Measurements from ENCODE around the gene MRPL36. TPM values are rescaled to one million over a fixed set of nuclear protein-coding genes. Genes with fewer than 3 reads are reported as not detected.

Gene MRPL36
- total and polyA plus RNA-seq, 2 of the 4 experiments (the other 2 are of a cell fraction), result 85.9 to 103 TPM

- DNase-seq (no peak), ATAC-seq (ENCODE audit: low read depth) (peak; percentile 25; the same call in 1 of the 2 replicates)
- Histone ChIP-seq H2BK120ac (ENCODE audit: low read depth, low read length) (no peak overlapping the region), H3K4me2 (ENCODE audit: low read depth, low read length) (no peak overlapping the region), H2BK20ac (ENCODE audit: low read depth, low read length) (no peak overlapping the region), H2AFZ (replicated peaks; ENCODE audit: low read length, poor library complexity) (peak overlapping the region; percentile 1), H3K4me1 (ENCODE audit: control insufficient read depth, insufficient read depth, low read length) (peaks cover 3% of the 10 kb centered on the region; the same call in 1 of the 2 replicates), H3K27ac (ENCODE audit: insufficient read depth, low read length) (no peak overlapping the region), H3K14ac (replicated peaks; ENCODE audit: low read depth, low read length) (no peak overlapping the region), H3K79me1 (ENCODE audit: low read depth in 1 of 2, low read length in 2 of 2) (no peaks in the 10 kb centered on the region), H4K20me1 (ENCODE audit: insufficient read depth, low read length) (no peaks in the 10 kb centered on the region), H3K36me3 (ENCODE audit: control insufficient read depth, insufficient read depth, low read length) (no peaks in the 10 kb centered on the region), H3K27me3 (ENCODE audit: control insufficient read depth, insufficient read depth, low read length) (peaks cover 7% of the 10 kb centered on the region), H4K91ac (ENCODE audit: insufficient read depth, low read depth, low read length) (no peak overlapping the region), H3K4me3 (ENCODE audit: insufficient read depth, low read depth, low read length) (no peak overlapping the region), H4K5ac (ENCODE audit: low read depth, low read length) (no peak overlapping the region), H3K9me3 (ENCODE audit: control insufficient read depth, insufficient read depth, low read length) (no peaks in the 10 kb centered on the region), H2BK15ac (ENCODE audit: low read depth, low read length) (no peak overlapping the region), H3K56ac (ENCODE audit: extremely low read depth, insufficient read depth, low read length) (no peak overlapping the region), H3K9me1 (ENCODE audit: insufficient read depth, low read length) (no peaks in the 10 kb centered on the region), H2AK5ac (ENCODE audit: low read depth, low read length) (no peak overlapping the region), H2BK5ac (ENCODE audit: low read depth, low read length, poor library complexity, severe bottlenecking) (no peak overlapping the region), H3K18ac (ENCODE audit: low read depth, low read length) (no peak overlapping the region), H3K9ac (ENCODE audit: low read depth, low read length) (no peak overlapping the region), H3K4ac (ENCODE audit: low read depth, low read length) (no peak overlapping the region), H4K8ac (ENCODE audit: low read depth in 2 of 2, low read length in 2 of 2) (no peak overlapping the region), H3K23ac (ENCODE audit: low read depth, low read length) (no peak overlapping the region), H2AK9ac (replicated peaks; ENCODE audit: low read depth, low read length, poor library complexity) (no peak overlapping the region)
- dilution Hi-C loops (cut with HindIII; ENCODE audit: low sequenced_read_pairs, unreplicated experiment) (no loop called here), in situ Hi-C loops (cut with MboI; ENCODE audit: low sequenced_read_pairs) (no loop called here), intact Hi-C loops (cut with micrococcal nuclease) (loop anchor here (2.0 kb wide), 1 partner anchor 27 kb away; the partner anchor contains the start of gene MRPL36)
- 62% methylated on average over 13 of the region's 20 CpGs; no CpG with 5 or more reads in 1 of the 2 experiments for WGBS, 2 experiments (ENCODE audit: extremely low coverage in 2 of 2, insufficient read length in 1 of 2)
- POLR2A ChIA-PET (ENCODE audit: unreplicated experiment), result interaction anchor here (0.7 kb wide), 1 partner anchor 32 kb away, joined by 3 read pairs; no protein-coding TSS in a partner anchor
- no TSS peak for BruUV-seq (replicated peaks)
- CTCF ChIA-PET, result interaction anchor here (0.7 to 1.2 kb wide), 3 partner anchors 8 to 18 kb away, joined by 3 to 5 read pairs (median 3); no protein-coding TSS in a partner anchor
- TF ChIP-seq CHD1 (IDR thresholded peaks at IDR 0.05; ENCODE audit: low read depth, low read length), result no peak
- TF ChIP-seq MXI1 (IDR thresholded peaks at IDR 0.05; ENCODE audit: borderline replicate concordance, low read depth, low read length), result no peak
- TF ChIP-seq MAZ (IDR thresholded peaks at IDR 0.05; ENCODE audit: borderline replicate concordance, low read depth, low read length), result no peak
- TF ChIP-seq SMC3 (IDR thresholded peaks at IDR 0.05; ENCODE audit: low read depth, low read length), result no peak
- TF ChIP-seq POLR2A (IDR thresholded peaks at IDR 0.05; ENCODE audit: low read depth, low read length), result no peak
- no peak for TF ChIP-seq NFE2L2 (IDR thresholded peaks at IDR 0.05; ENCODE audit: low read depth, low read length)
- TF ChIP-seq RCOR1 (IDR thresholded peaks at IDR 0.05; ENCODE audit: insufficient replicate concordance, low read length), result no peak
- no peak for TF ChIP-seq ELK1 (IDR thresholded peaks at IDR 0.05; ENCODE audit: borderline replicate concordance, low read depth, low read length)
- TF ChIP-seq RFX5 (IDR thresholded peaks at IDR 0.05; ENCODE audit: low read depth, low read length), result no peak
- TF ChIP-seq BHLHE40 (IDR thresholded peaks at IDR 0.05; ENCODE audit: low read depth, low read length), result no peak
- TF ChIP-seq FOS (IDR thresholded peaks at IDR 0.05; ENCODE audit: low read depth, low read length), result no peak
- no peak for TF ChIP-seq MAFK (IDR thresholded peaks at IDR 0.05; ENCODE audit: low read depth, low read length)
- TF ChIP-seq CEBPB (IDR thresholded peaks at IDR 0.05; ENCODE audit: low read depth, low read length), result no peak
- TF ChIP-seq RAD21 (IDR thresholded peaks at IDR 0.05; ENCODE audit: low read length), result no peak
- no peak for TF ChIP-seq CTCF (conservative IDR thresholded peaks at IDR 0.05; ENCODE audit: low read depth, low read length)
Measured at GRCh38 chr5:1771149-1772065, 28.2 kb downstream of the MRPL36 start.

All from IMR-90 (cell line).